MCF 10A (cell line): ENCODE measurements around the gene GSK3B. TPM values are rescaled to one million over a fixed set of nuclear protein-coding genes. Genes with fewer than 3 reads are reported as not detected.

ENCODE experiments used
- BruUV-seq: library from RNA; stranded (reverse); fragments of 400-500 nt; replicated peaks from 2 replicates; lab custom pipeline; 2021; lab: Mats Ljungman, UMichigan
- CTCF ChIA-PET: fragments of 300-600 bp; sonication (Branson Sonifier 250); formaldehyde crosslinking; extraction: SDS; loops from one replicate; lab custom pipeline; 2021; ENCODE audit warnings: antibody characterized with exemption, inconsistent platforms; lab: Yijun Ruan, JAX
- POLR2A ChIA-PET: fragments of 300-600, 350-650 bp; sonication (Branson Sonifier 250); formaldehyde crosslinking; extraction: SDS; loops from one replicate; lab custom pipeline; 2020; ENCODE audit warnings: antibody characterized with exemption, inconsistent platforms; lab: Yijun Ruan, JAX
- DNase-seq: peaks from one replicate; pipeline ENCODE4 v3.0.0-alpha.2; 2018; ENCODE audit not compliant: unreplicated experiment
- H3K27ac Mint-ChIP-seq: one replicate; pipeline ENCODE4 v1.8.0; 2022; ENCODE audit warnings: mild to moderate bottlenecking, low read depth, mixed read lengths; ENCODE audit not compliant: unreplicated experiment
- H3K27me3 Mint-ChIP-seq: one replicate; pipeline ENCODE4 v1.8.0; 2022; ENCODE audit warnings: mixed read lengths; ENCODE audit not compliant: insufficient read depth, unreplicated experiment
- H3K36me3 Mint-ChIP-seq: one replicate; pipeline ENCODE4 v1.8.0; 2022; ENCODE audit warnings: mild to moderate bottlenecking, moderate library complexity, mixed read lengths; ENCODE audit not compliant: insufficient read depth, unreplicated experiment
- H3K4me1 Mint-ChIP-seq: one replicate; pipeline ENCODE4 v1.8.0; 2022; ENCODE audit warnings: mixed read lengths; ENCODE audit not compliant: insufficient read depth, unreplicated experiment
- H3K4me3 Mint-ChIP-seq: one replicate; pipeline ENCODE4 v1.8.0; 2022; ENCODE audit warnings: mild to moderate bottlenecking, moderate library complexity, mixed read lengths; ENCODE audit not compliant: unreplicated experiment
- H3K9me3 Mint-ChIP-seq: one replicate; pipeline ENCODE4 v1.8.0; 2022; ENCODE audit warnings: mixed read lengths; ENCODE audit not compliant: unreplicated experiment
- intact Hi-C: fragments of 100-400 bp; cut with micrococcal nuclease; formaldehyde crosslinking; loops from 2 replicates; pipeline ENCODE4 v1.14.1; 2022
- total RNA-seq: library from RNA; stranded (reverse); gene quantifications from 2 replicates; pipeline ENCODE4 v1.2.3, GENCODE V29; 2022
- TF ChIP-seq, protein P1 (sequence below): fragments of 200-600 bp; IDR thresholded peaks from one replicate; pipeline ENCODE4 v1.8.0; 2022; ENCODE audit warnings: antibody characterized with exemption, mild to moderate bottlenecking; ENCODE audit not compliant: unreplicated experiment

GSK3B gene
- total RNA-seq, 1 experiment from 2014 or later: 71.5 TPM

DNA sequence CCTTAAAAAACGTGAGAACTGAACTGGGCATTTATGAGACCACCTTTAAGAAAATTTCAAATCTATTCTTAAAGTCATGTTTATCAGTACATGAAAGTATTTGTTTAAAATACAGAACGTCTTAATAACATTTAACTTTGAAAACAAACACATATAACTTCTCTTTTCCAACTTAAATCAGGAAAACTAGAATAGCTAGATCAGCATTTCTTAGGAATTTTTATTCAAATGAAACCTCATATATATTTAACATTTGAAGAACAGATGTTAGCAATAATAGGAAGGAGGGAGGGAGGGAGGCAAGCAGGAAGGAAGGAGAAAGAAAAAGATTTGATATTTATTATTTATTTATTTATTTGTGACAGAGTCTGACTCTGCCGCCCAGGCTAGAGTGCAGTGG, 192.2 kb downstream of the GSK3B start:
- Mint-ChIP-seq H3K36me3 (peaks cover 41% of the 10 kb centered on the region), H3K4me3 (no peak overlapping the region), H3K9me3 (no peaks in the 10 kb centered on the region), H3K27me3 (no peaks in the 10 kb centered on the region), H3K4me1 (no peaks in the 10 kb centered on the region), H3K27ac (no peak overlapping the region)
- BruUV-seq: no TSS peak
- intact Hi-C loops: no loop called here
- CTCF ChIA-PET: interaction anchor here (0.6 to 1.2 kb wide), 2 partner anchors 41 to 246 kb away, joined by 3 to 5 read pairs; no protein-coding TSS in a partner anchor
- TF ChIP-seq, protein P1, sequence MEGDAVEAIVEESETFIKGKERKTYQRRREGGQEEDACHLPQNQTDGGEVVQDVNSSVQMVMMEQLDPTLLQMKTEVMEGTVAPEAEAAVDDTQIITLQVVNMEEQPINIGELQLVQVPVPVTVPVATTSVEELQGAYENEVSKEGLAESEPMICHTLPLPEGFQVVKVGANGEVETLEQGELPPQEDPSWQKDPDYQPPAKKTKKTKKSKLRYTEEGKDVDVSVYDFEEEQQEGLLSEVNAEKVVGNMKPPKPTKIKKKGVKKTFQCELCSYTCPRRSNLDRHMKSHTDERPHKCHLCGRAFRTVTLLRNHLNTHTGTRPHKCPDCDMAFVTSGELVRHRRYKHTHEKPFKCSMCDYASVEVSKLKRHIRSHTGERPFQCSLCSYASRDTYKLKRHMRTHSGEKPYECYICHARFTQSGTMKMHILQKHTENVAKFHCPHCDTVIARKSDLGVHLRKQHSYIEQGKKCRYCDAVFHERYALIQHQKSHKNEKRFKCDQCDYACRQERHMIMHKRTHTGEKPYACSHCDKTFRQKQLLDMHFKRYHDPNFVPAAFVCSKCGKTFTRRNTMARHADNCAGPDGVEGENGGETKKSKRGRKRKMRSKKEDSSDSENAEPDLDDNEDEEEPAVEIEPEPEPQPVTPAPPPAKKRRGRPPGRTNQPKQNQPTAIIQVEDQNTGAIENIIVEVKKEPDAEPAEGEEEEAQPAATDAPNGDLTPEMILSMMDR: no peak
- POLR2A ChIA-PET: no interaction called here
- DNase-seq: no peak

DNA sequence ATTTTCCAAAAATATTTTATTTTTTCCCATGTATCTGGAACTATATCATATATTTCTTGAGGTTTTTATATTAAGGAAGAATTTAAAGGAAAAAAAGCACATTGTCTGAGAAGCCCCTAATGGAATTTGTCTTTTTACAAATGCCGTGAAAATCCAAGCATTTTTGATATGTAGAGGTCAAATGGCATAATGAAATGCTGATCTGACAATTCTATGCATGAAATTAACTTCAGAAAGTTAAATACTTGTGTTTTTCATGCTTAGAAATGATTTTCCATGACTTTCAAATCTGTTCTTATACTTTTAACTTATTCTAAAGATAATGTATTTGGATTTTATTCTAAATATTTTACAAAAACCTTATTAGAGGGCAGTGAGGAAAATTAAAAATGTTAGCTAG, 193.1 kb downstream of the GSK3B start:
- Mint-ChIP-seq H3K27ac (no peak overlapping the region), H3K36me3 (peaks cover 49% of the 10 kb centered on the region)

DNA sequence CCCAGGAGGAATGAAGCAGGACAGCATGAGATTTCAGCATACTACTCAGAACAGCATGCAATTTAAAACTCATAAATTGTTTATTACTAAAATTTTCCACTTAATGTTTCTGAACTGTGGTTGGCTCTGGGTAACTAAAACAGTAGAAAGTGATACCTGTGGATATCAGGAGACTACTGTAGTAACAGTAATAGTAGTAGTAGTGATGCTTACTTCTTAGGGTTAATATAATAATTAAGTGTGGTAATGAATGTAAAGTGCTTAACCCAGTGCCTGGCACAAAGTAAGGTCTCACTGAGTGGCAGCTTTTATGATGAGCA, 195.1 kb downstream of the GSK3B start:
- BruUV-seq: no TSS peak
- no peak for DNase-seq
- H3K27me3 Mint-ChIP-seq: no peaks in the 10 kb centered on the region
- H3K27ac Mint-ChIP-seq: no peak overlapping the region
- no peaks in the 10 kb centered on the region for H3K4me1 Mint-ChIP-seq
- ChIA-PET CTCF (interaction anchor here (0.8 to 1.4 kb wide), 2 partner anchors 285 to 518 kb away, joined by 3 to 4 read pairs; no protein-coding TSS in a partner anchor), POLR2A (no interaction called here)
- no peak overlapping the region for H3K4me3 Mint-ChIP-seq
- TF ChIP-seq, protein P1: no peak
- H3K9me3 Mint-ChIP-seq: no peaks in the 10 kb centered on the region
- peaks cover 62% of the 10 kb centered on the region for H3K36me3 Mint-ChIP-seq
- intact Hi-C loops: no loop called here

More for the DNA sequence above, 193.1 kb downstream of the GSK3B start:
- TF ChIP-seq, protein P1: no peak
- POLR2A ChIA-PET: interaction anchor here (0.6 kb wide), 4 partner anchors 121 to 956 kb away, joined by 3 to 4 read pairs (median 3); no protein-coding TSS in a partner anchor
- intact Hi-C loops: no loop called here
- no peak overlapping the region for H3K4me3 Mint-ChIP-seq
- H3K27me3 Mint-ChIP-seq: no peaks in the 10 kb centered on the region
- no peaks in the 10 kb centered on the region for H3K9me3 Mint-ChIP-seq
- no TSS peak for BruUV-seq
- H3K4me1 Mint-ChIP-seq: no peaks in the 10 kb centered on the region
- DNase-seq: no peak
- CTCF ChIA-PET: interaction anchor here (0.6 to 1.5 kb wide), 3 partner anchors 8 to 192 kb away, joined by 3 to 4 read pairs (median 4); no protein-coding TSS in a partner anchor

DNA sequence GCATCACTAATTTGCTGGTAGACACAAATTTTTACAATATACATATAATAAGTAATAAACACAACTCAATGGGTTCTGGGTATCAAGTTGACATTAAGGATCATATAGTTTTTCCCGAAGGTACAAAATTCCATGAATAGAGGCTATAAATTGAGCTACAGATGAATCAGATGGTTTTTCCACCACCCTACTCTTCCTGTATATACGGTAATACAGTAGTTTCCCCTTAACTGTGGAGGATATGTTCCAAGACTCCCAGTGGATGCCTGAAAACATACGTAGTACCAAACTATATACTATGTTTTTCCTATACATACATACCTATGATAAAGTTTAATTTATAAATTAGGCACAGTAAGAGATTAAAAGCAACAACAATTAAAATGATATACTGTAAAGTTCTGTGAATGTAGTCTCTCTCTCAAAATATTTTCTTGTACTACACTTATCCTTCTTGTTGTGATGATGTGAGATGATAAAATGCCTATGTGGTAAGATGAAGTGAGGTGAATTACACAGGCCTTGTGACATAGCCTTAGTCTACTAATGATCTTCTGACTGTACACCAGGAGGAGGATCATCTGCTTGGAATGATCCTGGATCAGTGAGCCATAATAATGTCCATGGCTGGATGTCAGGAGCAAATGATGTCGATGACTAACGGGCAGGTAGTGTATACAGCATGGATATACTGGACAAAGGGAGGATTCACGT, 195.6 kb downstream of the GSK3B start:
- Mint-ChIP-seq H3K4me1 (no peaks in the 10 kb centered on the region), H3K27me3 (no peaks in the 10 kb centered on the region), H3K27ac (no peak overlapping the region), H3K36me3 (peaks cover 63% of the 10 kb centered on the region), H3K9me3 (no peaks in the 10 kb centered on the region), H3K4me3 (no peak overlapping the region)
- ChIA-PET CTCF (no interaction called here), POLR2A (interaction anchor here (0.6 kb wide), 1 partner anchor 252 kb away, joined by 3 read pairs; no protein-coding TSS in a partner anchor)
- TF ChIP-seq, protein P1: no peak
- intact Hi-C loops: no loop called here
- no peak for DNase-seq
- BruUV-seq: no TSS peak
